Cerebellar nuclear complex (tissue), 1 donor: ENCODE data around the gene SLAIN2.

Experiments used
- DNase-seq, 2 experiments: peaks; one replicate each; lab custom pipeline; 2025; lab: John Stamatoyannopoulos, UW

Gene SLAIN2

GRCh38 chr4:48334900-48335384 is 6.4 kb upstream of the SLAIN2 start:
- no peak for DNase-seq

- DNase-seq, result no peak
These were observed 5.0 kb upstream of the SLAIN2 start for GRCh38 chr4:48336146-48336870.

GRCh38 chr4:48337731-48338130 is 3.6 kb upstream of the SLAIN2 start:
- no peak for DNase-seq

- DNase-seq, result no peak
These were observed 1.7 kb upstream of the SLAIN2 start for GRCh38 chr4:48339642-48340041.

GRCh38 chr4:48340276-48340964 is 909 bp upstream of the SLAIN2 start:
- no peak for DNase-seq

GRCh38 chr4:48341776-48342605 is 662 bp downstream of the SLAIN2 start:
- DNase-seq, result no peak

GRCh38 chr4:48342606-48342880 is 1.2 kb downstream of the SLAIN2 start:
- DNase-seq, result no peak

GRCh38 chr4:48343035-48343434 is 1.7 kb downstream of the SLAIN2 start:
- no peak for DNase-seq

- no peak for DNase-seq
These were observed 2.2 kb downstream of the SLAIN2 start for GRCh38 chr4:48343551-48343950.

- DNase-seq, result no peak
These were observed 4.2 kb downstream of the SLAIN2 start for GRCh38 chr4:48345542-48345941.

GRCh38 chr4:48346594-48346993 is 5.3 kb downstream of the SLAIN2 start:
- DNase-seq, result no peak

GRCh38 chr4:48347282-48347921 is 6.1 kb downstream of the SLAIN2 start:
- DNase-seq, result no peak

GRCh38 chr4:48350871-48351270 is 9.5 kb downstream of the SLAIN2 start:
- no peak for DNase-seq

- no peak for DNase-seq
These were observed 11.5 kb downstream of the SLAIN2 start for GRCh38 chr4:48352793-48353192.

GRCh38 chr4:48356355-48356754 is 15.0 kb downstream of the SLAIN2 start:
- DNase-seq, result no peak

GRCh38 chr4:48360285-48361011 is 19.1 kb downstream of the SLAIN2 start:
- no peak for DNase-seq

- no peak for DNase-seq
These were observed 19.7 kb downstream of the SLAIN2 start for GRCh38 chr4:48361012-48361400.

GRCh38 chr4:48366611-48367010 is 25.3 kb downstream of the SLAIN2 start:
- no peak for DNase-seq

GRCh38 chr4:48367016-48367415 is 25.7 kb downstream of the SLAIN2 start:
- DNase-seq, result no peak

- DNase-seq, result no peak
These were observed 27.1 kb downstream of the SLAIN2 start for GRCh38 chr4:48368389-48368788.

GRCh38 chr4:48369248-48369647 is 27.9 kb downstream of the SLAIN2 start:
- no peak for DNase-seq

- DNase-seq, result no peak
These were observed 28.4 kb downstream of the SLAIN2 start for GRCh38 chr4:48369771-48370170.
